NCI-H2029 treated with DMSO at 0.1 percent for 48 hours (cell line): ENCODE results near the gene CAMK4.
"Not testable (repeated sequence)": the region's sequence is repeated elsewhere in the genome, so short reads cannot be mapped to it uniquely, and the experiment has no call there.

Source experiments
- DNase-seq: peaks from one replicate; lab custom pipeline; 2025; lab: John Stamatoyannopoulos, UW

Gene CAMK4

DNA sequence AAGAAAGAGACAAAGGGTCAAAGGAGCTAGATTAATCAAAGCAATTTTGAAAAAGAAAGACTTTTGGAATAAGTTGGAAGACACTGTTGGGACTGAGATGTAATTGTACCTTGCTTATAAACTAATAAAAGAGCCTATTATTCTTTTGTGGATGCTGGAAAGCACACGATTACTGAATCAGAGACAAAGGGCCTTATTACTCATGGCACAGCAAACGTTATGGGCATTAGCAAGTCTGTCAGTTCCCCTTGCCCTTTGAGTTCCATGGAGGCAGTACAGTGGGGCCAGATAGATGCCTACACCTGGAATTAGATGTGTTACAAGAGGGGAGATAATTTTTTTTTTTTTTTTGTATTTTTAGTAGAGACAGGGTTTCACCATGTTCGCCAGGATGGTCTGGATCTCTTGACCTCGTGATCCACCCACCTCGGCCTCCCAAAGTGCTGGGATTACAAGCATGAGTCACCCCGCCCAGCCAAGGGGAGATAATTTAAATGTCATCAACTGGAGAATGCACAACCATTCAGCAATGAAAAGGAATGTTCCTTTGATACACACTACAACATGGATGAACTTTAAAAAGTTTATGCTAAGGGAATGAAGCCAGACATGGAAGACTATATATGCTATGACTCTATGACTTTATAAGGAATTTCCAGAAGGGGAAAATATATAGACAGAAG lies 159.2 kb downstream of the CAMK4 start:
- DNase-seq, result no peak

DNA sequence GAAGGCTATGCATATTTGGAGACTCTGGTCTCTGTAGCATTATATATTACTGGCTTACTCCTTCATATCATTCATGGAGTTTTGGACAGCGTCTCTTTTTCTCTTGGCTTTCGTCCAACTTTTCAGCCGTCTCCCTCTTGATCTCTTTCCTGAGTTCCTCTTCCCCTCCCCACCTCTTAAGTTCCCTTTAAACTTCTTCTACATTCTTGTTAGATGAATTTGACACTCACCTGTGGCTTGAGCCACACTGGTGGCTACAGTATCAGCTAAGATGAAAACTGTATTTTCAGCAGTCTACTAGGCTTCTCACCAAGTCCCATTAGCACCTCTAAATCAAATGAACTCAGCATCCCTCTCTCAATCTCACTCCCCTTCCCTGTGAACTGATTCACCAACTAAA lies 160.0 kb downstream of the CAMK4 start:
- DNase-seq, result no peak

DNA sequence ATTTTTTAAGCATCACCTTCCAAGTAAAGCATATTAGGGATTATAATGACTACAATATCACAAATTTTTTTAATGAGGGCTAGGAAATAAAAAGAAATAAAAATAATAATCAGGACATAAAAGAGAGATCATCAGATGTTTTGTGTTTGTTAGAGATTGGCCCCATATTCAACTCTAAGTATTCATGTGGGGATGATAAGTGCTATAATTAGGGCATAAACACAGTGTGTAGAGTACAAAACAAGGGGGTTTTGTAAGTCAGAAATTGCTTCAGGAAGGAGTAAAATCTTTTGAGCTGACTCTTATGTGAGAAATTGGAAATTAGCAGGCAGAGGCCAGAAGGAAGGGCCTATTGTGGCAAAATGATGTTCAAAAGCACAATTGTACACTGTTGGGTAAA lies 160.9 kb downstream of the CAMK4 start:
- DNase-seq, result no peak

DNA sequence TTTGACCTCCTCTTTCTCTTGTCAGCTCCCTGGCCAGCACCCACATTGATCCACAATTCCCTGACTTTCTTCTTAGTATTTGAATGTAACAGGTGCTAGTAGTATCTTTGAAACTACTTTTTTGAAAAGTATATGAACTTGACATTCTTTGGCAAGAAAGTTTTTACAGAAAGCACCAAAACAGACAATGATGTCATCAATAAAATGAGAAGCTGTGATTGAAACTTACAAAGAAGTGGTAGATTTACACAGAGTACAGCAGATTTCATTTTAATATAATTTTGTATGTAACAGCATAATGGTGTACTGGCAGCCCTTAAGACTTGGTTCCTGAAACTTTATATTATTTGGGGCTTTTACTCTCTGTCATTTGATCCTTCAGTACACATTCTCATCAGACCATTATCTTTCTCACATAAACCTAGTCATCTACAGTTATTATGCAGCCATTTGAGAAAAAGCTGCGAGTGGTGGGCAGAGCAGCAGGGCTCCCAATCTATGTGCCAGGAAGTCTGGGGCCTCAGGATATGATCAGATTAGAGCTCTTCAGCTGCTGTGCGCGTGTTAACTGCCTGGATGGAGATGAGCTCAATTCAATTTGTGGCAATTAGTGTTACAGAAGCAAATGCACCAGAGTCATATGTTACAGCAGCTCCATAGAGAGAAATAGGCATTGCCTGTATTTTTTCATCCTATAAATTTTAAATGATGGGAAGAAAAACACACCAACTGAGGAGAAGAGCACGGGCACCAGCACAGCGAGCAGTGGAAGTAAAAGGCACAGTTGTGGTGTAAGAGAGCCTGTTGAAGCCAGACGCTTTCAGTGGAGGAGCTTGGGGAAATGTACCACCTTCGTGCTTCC lies 162.0 kb downstream of the CAMK4 start:
- DNase-seq, result no peak

DNA sequence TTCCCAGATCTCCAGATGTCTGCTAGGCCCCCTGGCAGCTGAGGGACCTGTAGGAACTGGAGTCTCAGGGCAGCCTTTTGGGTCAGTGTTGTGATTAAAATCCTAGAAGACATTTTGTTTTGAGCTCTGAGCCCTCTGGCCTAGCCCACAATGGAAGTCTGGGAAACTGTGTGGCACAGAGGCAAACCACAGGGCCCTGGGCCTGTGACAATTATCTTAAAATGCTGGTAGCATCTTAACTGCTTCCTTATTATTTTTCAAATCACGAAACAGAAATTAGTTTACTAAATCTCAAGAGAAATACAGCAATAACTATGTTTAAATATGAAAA lies 162.6 kb downstream of the CAMK4 start:
- DNase-seq, result no peak

DNA sequence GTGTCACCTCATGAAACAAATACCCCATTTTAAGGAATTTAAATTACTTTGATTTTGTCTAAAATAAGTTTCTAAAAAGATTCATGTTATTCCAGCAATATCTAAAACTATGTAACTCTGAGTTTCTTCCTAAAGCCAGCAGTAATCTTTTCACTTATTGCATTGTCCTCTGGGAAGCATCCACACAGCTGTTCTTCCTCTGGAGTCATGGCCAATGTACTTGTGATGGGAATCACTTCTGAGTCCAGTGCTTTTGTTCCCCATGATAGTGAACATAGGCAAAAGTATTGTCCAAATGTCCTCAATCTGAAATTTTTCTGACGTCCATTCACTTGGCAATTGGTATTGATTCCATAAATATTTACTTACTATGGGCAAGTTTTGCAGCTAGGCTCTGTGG lies 163.2 kb downstream of the CAMK4 start:
- DNase-seq, result no peak

DNA sequence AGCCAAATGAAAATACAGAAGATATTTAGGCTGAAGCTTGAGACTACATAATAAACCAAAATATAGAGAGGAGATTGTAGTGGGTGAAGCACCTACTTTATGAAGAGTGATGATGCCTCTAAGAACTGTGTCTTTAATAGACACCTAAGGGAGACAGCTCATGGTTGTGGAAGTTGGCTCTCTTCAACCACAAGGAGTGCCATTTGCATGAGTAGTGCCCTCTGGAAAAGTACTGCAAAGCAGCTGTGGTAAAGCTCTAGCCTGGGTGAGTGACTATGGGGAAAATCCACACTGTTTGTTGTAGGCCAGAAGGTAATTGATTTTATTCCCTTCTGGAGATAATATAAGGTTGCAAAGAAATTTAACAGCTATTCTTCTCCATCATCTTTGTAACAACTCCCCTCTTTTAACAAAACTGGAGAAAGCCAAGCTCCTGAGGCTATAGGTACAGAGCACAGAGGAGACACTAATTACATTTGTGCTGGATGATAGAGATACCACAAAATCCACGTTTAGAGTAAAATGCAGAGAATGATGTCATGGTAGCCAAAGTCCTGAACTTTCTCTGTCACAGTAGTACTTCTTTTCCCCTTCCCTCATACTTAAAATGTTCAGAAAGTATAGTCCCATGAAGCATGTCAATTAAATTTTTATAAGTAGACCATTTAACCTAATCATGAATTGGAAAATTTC lies 165.4 kb downstream of the CAMK4 start:
- no peak for DNase-seq

DNA sequence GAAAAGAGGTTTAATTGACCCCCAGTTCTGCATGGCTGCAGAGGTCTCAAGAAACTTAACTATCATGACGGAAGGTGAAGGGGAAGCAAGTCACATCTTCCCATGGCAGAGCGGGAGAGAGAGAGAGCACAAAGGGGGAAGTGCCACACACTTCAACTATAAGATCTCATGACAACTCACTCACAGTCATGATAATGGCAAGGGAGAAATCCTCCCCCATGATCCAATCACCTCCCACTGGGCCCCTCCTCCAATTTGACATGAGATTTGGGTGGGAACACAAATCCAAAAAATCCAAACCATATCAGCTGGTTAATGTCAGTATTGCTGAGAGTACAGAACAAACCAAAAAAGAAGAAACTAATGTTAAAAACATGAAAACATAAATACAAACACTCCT lies 168.0 kb downstream of the CAMK4 start:
- no peak for DNase-seq

DNA sequence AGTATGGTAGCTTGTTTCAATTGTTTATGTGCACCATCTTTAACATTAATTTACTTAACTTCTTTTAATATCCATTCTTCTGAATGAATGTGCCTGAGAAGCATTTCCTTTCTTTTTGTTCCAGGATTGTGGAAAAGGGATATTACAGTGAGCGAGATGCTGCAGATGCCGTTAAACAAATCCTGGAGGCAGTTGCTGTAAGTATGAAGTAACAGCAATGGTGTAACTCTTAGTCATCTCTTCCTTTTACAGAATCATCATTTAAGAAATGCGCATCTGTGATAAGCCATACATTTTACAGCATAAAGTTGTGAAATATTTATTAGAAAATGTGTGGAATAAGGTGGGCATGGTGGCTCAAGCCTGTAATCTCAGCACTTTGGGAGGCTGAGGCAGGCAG lies 170.4 kb downstream of the CAMK4 start:
- DNase-seq, result no peak

DNA sequence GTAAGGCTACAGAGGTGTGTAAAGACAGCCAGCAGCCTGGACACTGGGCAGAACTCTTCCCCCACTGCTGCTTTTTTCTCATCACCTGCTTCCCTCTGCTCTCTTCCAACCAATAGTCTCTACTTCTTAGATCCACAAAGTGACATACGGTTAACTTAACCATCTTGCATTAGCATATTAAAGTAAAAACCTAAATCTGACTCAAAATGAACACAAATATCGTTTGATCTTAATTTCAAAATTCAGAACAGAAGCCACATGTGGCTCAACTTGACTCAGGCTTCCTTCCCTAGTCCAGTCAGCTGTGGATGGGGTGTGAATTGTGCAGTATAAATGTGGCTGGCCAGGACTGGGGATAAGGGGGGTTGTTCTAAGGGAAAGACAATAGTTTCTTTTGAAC lies 173.8 kb downstream of the CAMK4 start:
- no peak for DNase-seq

DNA sequence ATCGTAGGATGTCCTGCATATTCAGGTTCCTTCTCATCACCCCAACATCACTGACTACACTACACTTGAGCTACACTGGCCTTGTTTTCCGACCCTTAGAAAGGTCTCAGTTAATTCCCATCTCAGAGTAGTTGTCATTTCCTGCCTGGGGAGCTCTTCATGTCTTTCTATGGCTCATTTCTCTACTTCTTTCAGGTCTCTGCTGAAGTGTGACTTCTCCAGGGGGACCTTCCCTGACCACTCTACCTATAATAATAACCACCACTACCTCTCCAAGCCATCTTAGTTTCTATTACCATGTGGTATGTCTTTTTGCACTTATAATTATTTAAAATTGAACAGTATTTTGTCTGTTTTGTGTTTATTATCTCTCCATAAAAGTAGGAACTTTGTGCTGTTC lies 174.9 kb downstream of the CAMK4 start:
- DNase-seq, result no peak

DNA sequence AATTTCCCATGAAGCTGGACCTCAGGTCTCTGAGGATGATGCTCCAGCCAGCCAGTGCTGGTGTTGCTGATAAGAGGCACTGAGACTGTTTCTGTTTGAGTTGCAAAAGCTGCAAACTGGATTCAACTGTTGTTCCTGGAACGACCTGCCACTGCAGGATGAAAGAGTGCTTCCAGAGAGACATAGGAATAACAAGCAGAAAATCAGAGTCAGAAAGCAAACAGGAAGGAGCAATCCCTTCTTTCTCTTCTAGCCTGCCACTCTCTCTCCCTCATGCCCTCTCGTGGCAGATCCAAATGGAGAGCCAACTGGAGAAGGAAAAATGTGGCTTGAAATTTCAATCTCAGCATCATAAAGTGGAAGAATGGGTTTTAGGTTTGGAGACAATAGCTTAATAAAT lies 177.7 kb downstream of the CAMK4 start:
- DNase-seq, result no peak

DNA sequence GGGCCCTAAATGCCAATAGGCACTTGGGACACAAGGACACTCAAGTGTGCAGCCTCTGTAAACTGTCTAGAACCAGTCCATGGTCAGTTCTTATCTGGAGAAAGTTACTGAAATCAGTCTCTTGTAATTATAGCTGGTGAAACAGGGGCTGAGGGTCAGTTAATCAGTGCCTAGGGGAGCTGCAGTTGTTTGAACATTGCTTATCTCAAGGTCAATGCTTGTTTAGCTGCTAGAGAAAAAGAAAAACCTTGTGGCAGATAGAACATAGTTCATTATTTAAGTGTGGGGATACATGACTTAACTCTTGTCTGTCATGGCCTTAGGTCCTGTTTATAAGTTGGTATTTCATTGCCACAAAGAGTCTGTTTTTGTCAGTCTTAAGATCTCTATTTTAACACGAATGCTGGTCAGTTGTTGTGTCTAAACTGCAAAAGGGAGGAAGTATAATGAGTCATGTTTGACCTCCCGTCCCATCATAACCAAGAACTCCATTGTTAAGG lies 180.1 kb downstream of the CAMK4 start:
- DNase-seq, result no peak

DNA sequence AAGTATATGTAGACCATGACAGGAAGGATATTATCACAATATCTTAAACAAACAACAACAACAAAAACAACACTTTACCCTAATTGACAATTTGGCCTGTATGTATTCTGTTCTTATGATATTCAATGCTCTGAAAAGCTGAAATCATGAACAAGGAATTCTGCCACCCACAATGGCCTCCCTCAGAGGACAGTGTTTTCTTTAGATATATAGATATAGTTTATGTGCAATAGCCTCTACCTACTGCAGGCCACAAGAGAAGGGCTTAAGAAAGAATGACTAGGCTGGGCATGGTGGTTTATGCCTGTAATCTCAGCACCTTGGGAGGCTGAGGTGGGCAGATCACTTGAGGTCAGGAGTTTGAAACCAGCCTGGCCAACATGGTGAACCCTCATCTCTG lies 183.4 kb downstream of the CAMK4 start:
- DNase-seq, result no peak

DNA sequence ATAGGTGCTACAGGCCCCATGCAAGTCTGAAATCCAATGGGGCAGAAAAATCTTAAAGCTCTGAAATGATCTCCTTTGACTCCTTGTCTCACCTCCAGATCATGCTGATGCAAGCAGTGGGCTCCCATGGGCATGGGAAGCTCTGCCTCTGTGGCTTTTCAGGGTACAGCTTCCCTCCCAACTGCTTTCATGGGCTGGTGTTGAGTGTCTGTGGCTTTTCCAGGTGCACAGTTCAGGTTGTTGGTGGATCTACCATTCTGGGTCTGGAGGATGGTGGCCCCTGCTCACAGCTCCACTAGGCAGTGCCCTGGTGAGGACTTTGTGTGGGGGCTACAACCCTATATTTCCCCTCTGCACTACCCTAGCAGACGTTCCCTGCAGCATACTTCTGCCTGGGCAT lies 184.6 kb downstream of the CAMK4 start:
- no peak for DNase-seq

DNA sequence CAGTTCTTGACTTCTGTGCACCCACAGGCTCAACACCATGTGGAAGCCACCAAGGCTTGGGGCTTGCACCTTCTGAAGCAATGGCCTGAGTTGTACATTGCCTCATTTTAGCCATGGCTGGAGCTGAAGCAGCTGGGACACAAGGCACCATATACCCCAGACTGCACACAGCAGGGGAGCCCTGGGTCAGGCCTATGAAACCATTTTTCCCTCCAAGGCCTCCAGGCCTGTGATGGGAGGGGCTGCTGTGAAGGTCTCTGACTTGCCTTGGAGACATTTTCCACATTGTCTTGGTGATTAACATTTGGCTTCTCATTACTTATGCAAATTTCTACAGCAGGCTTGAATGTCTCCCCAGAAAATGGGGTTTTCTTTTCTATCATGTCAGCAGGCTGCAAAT lies 185.1 kb downstream of the CAMK4 start:
- not testable (repeated sequence) for DNase-seq

DNA sequence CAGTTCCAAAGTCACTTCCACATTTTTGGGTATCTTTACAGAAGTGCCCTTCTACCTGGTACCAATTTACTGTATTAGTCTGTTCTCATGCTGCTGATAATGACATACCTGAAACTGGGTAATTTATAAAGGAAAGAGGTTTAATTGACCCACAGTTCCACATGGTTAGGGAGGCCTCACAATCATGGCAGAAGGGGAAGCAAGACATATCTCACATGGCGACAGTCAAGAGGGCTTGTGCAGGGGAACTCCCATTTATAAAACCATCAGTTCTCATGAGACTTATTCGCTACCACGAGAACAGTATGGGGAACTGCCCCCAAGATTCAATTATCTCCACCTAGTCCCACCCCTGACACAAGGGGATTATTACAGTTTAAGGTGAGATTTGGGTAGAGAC lies 185.9 kb downstream of the CAMK4 start:
- DNase-seq, result not testable (repeated sequence)

DNA sequence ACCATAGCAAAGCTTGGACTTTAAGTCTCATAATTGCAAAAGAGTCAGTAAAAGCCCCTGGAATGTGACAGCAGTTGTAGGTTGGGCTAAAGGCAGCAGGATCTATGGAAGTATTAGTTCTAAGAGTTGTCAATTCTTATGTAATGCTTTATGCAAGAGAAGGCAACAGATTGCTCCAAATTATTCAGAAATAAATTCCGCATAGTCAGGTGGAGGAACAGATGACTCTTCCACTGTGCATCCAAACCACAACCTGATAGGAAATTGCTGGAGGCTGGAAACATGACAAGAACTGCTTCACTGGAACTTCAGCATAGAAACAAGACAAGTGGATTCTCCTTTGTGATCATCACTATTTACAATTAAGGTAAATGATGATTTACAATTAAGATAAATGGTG lies 187.1 kb downstream of the CAMK4 start:
- DNase-seq, result no peak

DNA sequence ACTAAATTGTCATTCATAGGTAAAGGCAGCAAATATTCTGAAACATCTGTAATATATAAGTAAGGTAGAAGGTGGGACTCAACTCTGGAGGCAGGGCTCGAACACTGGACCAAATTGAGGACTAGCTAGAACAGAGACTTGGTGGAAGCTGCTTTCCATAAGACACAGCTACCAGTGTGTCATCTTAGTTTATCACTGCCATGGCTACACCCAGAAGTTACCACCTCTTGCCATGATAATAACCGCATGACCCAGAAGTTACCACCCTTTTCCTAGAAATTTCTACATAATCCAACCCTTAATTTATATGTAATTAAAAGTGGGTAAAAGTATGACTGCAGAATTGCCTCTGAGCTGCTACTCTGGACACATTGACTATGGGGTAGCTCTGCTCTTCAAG lies 188.4 kb downstream of the CAMK4 start:
- DNase-seq, result no peak

DNA sequence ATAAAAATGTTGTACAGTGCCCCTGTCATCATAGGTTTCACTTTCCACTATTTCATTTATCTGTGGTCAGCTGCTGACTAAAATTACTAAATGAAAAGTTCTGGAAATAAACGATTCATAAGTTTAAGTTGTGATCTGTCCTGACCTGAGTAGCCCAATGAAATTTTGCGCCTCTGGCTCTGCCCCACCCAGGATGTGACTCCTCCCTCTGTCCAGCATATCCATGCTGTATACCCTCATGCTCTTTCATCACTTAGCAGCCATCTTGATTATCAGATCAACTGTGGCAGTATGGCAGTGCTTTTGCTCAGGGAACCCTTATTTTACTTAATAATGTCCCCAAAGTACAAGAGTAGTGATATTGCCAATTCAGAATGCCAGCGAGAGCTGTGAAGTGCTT lies 190.9 kb downstream of the CAMK4 start:
- no peak for DNase-seq

DNA sequence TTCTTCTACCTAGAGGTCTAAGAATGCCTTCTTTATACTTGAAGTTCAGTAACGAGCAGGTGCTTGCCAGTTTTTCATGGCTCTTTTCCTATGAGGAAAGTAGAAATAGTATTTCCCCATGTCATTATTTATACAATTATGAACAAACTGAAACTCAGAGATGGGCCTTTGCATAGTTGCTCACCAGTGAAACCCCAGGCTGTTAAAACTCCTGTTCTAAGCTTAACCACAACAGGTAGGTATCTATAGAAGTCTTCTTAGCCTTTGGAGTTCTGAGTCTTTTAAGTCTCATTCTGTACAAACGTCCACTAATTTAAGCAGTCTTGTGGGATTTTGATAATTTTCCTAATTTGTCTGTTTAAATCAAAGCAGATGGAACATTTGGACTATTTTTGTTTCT lies 198.1 kb downstream of the CAMK4 start:
- no peak for DNase-seq

DNA sequence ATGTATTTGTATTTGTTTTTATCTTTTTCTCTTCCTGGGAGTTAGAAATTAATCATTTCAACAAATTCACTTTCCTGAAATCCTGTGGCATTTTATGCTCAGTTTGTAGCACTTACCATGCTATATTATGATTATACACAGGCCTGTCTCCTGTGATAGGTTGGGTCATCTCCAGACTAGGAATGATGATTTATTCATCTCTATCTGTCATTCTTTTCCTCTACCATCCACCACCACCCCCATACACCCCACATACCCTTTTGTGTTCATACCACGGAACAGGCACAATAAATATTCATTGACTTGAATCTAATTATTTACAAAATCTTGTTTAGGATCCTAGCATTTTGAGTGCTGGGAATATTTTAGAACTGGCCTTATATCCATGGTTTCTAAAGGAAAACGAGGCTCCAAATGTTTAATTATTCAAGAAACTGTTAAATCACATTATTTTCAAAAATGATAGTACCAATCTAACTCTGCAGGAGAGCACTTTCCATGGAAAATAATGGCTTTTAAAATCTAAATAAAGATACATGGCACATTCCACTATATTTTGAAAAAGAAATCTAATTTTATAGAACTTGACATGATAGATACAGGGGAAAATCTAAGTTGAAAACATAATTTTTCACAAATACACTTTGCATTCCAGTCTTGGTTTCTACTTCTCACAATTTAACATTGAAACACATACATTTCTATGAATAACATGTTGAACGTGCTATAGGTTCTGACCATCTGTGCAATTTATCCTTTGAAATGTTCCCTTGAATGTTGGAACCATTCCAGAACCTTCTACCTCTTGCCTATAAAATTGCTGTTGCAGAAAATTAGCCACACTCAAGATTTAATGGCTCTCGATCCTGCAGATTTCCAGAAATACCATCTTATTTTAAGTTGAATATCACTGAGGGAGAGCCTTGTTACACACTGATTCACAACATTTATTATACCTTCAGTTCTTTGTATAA lies 198.8 kb downstream of the CAMK4 start:
- no peak for DNase-seq
